Glutamatergic neuron (in vitro differentiated cells): ENCODE measurements around the gene TGFA. TPM values are rescaled to one million over a fixed set of nuclear protein-coding genes. Genes with fewer than 3 reads are reported as not detected.

ENCODE experiments used
- DNase-seq: peaks from one replicate; pipeline ENCODE4 v3.0.0; 2022
- H3K27ac Mint-ChIP-seq: one replicate; pipeline ENCODE4 v1.8.0; 2020; ENCODE audit warnings: mild to moderate bottlenecking, mixed read lengths, inconsistent platforms; ENCODE audit not compliant: unreplicated experiment
- H3K27me3 Mint-ChIP-seq: one replicate; pipeline ENCODE4 v1.8.0; 2020; ENCODE audit warnings: mild to moderate bottlenecking, moderate library complexity, mixed read lengths, inconsistent platforms; ENCODE audit not compliant: unreplicated experiment
- H3K36me3 Mint-ChIP-seq: one replicate; pipeline ENCODE4 v1.8.0; 2020; ENCODE audit warnings: mild to moderate bottlenecking, mixed read lengths, inconsistent platforms; ENCODE audit not compliant: unreplicated experiment
- H3K4me1 Mint-ChIP-seq: one replicate; pipeline ENCODE4 v1.8.0; 2020; ENCODE audit warnings: mild to moderate bottlenecking, low read depth, mixed read lengths, inconsistent platforms; ENCODE audit not compliant: unreplicated experiment
- H3K4me3 Mint-ChIP-seq: one replicate; pipeline ENCODE4 v1.8.0; 2020; ENCODE audit warnings: mild to moderate bottlenecking, mixed read lengths, inconsistent platforms; ENCODE audit not compliant: unreplicated experiment
- H3K9me3 Mint-ChIP-seq: one replicate; pipeline ENCODE4 v1.8.0; 2020; ENCODE audit warnings: mild to moderate bottlenecking, moderate library complexity, mixed read lengths, inconsistent platforms; ENCODE audit not compliant: unreplicated experiment
- total RNA-seq: library from RNA; stranded (reverse); fragmentation: NEBNext Ultra II Directional; extraction: Animal tissue kit (Norgen Biotek cat#: 25700); gene quantifications from one replicate; pipeline ENCODE4 v1.2.1, GENCODE V29; 2021; ENCODE audit not compliant: unreplicated experiment
- TF ChIP-seq, protein P1 (sequence below): fragments of 200-600 bp; sonication (generic); IDR thresholded peaks from one replicate; pipeline ENCODE4 v1.5.0; 2021; ENCODE audit not compliant: partially characterized antibody, unreplicated experiment

TGFA gene
- total RNA-seq, 1 donor from 2014 or later = 4.7 TPM

DNA sequence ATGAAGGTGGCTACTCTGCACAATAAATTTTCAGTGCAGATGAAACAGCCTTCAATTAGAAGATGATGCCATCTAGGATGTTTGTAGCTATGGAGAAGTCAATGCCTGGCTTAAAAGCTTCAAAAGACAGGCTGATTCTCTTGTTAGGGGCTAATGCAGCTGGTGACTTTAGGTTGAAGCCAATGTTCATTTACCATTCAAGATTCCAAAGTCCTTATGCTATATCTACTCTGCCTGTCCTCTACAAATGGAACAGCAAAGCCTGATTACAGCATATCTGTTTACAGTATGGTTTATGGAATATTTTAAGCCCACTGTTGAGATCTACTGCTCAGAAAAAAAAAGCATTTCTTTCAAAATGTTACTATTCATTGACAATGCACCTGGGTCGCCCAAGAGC, 15.8 kb downstream of the TGFA start:
- peaks cover 2% of the 10 kb centered on the region for H3K9me3 Mint-ChIP-seq
- peaks cover 22% of the 10 kb centered on the region for H3K36me3 Mint-ChIP-seq
- H3K4me1 Mint-ChIP-seq = peaks cover 19% of the 10 kb centered on the region
- no peak for DNase-seq
- H3K27ac Mint-ChIP-seq = no peak overlapping the region
- H3K4me3 Mint-ChIP-seq = no peak overlapping the region
- peaks cover 2% of the 10 kb centered on the region for H3K27me3 Mint-ChIP-seq
- TF ChIP-seq, protein P1, sequence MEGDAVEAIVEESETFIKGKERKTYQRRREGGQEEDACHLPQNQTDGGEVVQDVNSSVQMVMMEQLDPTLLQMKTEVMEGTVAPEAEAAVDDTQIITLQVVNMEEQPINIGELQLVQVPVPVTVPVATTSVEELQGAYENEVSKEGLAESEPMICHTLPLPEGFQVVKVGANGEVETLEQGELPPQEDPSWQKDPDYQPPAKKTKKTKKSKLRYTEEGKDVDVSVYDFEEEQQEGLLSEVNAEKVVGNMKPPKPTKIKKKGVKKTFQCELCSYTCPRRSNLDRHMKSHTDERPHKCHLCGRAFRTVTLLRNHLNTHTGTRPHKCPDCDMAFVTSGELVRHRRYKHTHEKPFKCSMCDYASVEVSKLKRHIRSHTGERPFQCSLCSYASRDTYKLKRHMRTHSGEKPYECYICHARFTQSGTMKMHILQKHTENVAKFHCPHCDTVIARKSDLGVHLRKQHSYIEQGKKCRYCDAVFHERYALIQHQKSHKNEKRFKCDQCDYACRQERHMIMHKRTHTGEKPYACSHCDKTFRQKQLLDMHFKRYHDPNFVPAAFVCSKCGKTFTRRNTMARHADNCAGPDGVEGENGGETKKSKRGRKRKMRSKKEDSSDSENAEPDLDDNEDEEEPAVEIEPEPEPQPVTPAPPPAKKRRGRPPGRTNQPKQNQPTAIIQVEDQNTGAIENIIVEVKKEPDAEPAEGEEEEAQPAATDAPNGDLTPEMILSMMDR = no peak

DNA sequence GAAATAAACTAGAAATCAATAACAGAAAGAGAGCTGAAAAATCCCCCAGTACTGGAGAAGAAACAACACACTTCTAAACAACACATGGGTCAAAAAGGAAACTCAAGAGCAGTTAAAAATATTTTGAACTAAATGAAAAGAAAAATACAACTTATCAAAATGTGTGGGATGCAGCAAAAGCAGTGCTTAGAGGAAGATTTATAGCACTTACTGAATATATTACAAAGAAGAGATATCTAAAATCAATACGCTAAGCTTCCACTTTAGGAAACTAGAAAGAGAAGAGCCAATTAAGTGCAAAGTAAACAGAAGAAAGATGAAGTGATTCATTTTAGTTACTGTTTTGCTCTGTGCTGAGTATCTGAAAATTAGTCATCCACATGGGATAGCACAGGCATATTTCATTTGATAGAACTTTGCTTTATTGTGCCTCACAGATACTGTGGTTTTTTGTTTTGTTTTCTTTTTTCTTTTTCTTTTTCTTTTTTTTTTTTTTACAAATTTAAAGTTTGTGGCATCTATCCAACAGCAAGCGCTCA, 17.0 kb downstream of the TGFA start:
- TF ChIP-seq, protein P1 = no peak
- Mint-ChIP-seq H3K27me3 (peaks cover 2% of the 10 kb centered on the region), H3K4me3 (no peak overlapping the region), H3K9me3 (no peaks in the 10 kb centered on the region), H3K4me1 (peaks cover 26% of the 10 kb centered on the region), H3K27ac (no peak overlapping the region), H3K36me3 (peaks cover 22% of the 10 kb centered on the region)
- DNase-seq = no peak

DNA sequence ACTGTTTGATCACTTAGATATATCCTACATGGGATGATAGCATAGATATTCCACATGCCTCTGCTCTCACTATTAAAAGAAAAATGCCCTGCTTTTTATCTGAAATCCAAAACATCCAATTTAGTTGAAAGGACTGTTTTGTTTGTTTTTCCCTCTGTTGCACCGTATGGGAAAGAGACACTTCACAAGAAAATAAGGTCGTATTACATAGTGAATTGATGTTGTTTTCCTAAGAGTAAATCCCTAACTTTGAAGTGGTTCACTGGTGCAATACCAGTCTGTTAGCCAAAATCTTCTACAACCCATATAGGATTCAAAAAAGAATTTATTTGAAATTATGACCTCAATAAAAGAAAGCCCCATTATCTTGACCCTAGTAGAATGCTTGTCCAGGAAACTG, 18.1 kb downstream of the TGFA start:
- H3K4me3 Mint-ChIP-seq = no peak overlapping the region
- peaks cover 22% of the 10 kb centered on the region for H3K36me3 Mint-ChIP-seq
- TF ChIP-seq, protein P1 = no peak
- H3K9me3 Mint-ChIP-seq = no peaks in the 10 kb centered on the region
- H3K27me3 Mint-ChIP-seq = peaks cover 2% of the 10 kb centered on the region
- peaks cover 24% of the 10 kb centered on the region for H3K4me1 Mint-ChIP-seq
- H3K27ac Mint-ChIP-seq = no peak overlapping the region
- DNase-seq = no peak

DNA sequence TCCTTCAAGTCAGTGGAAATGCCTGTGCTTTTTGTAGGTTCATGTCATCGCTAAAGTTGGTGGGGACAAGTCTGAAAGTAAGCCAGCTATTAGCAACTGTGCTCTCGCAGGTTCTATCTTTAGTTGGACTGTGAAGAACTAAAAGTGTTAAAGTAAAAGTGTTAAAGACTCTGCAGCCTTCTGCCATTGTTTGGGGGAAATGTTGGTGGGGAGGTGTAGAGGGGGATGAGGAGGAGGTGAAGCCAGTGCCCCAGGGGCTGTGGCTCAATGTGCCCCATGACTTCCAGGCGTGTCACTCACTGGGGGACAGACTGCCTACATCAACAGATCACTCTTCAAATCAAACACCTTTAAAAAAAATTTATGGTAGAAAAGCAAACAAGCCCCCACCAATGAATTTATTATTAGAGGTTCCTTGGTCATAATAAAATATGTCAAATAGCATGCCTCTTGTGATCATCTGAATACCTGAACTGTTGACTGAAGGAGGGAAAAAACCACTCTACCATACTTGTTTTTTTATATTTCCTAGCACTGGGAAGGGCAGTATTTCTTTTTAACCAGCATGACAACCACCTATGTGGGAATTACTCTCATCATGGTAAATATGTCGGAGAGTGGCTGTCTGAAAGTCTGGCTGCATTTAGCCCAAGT, 19.3 kb downstream of the TGFA start:
- peaks cover 2% of the 10 kb centered on the region for H3K9me3 Mint-ChIP-seq
- TF ChIP-seq, protein P1 = no peak
- no peak overlapping the region for H3K4me3 Mint-ChIP-seq
- H3K27me3 Mint-ChIP-seq = peaks cover 2% of the 10 kb centered on the region
- no peak for DNase-seq
- no peak overlapping the region for H3K27ac Mint-ChIP-seq
- H3K4me1 Mint-ChIP-seq = peaks cover 24% of the 10 kb centered on the region
- H3K36me3 Mint-ChIP-seq = peaks cover 22% of the 10 kb centered on the region

DNA sequence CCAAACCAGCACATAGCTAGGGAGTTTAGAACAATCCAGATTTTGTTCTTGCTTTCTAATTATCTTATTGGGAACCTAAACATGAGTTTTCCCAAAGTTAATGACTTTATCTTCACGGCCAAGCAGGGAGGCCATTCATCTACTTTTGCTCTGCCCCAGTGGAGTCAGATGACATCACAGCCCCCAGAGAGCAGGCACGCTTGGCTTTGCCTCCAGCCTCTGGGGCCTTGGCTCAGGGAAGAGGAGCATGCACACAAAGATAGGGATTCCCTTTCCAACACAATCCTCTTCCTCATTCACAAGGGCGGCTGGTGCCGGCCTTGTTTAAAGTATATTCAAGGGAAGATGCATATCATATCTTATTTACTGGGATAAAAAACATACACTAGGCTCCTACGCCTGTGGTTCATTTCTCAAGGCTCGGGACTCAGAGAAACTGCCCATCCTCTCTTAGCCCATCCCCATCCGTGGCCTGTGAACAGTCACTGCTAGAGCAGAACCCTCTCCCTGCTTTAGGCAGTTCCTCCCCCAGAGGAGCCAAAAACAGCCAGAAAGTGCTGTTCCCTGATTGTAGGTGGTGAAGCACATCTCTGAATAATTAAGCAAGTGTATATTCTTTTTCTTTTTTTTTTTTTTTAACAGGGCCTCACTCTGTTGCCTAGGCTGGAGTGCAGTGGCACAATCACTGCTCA, 21.2 kb downstream of the TGFA start:
- DNase-seq = no peak
- Mint-ChIP-seq H3K4me3 (no peak overlapping the region), H3K27me3 (peaks cover 7% of the 10 kb centered on the region), H3K4me1 (peaks cover 24% of the 10 kb centered on the region), H3K27ac (no peak overlapping the region), H3K9me3 (peaks cover 3% of the 10 kb centered on the region), H3K36me3 (peaks cover 13% of the 10 kb centered on the region)
- TF ChIP-seq, protein P1 = no peak
